ENCODE data around the gene IL12RB2.
"Not testable (repeated sequence)": the region's sequence is repeated elsewhere in the genome, so short reads cannot be mapped to it uniquely, and the experiment has no call there.

IL12RB2 gene

DNA sequence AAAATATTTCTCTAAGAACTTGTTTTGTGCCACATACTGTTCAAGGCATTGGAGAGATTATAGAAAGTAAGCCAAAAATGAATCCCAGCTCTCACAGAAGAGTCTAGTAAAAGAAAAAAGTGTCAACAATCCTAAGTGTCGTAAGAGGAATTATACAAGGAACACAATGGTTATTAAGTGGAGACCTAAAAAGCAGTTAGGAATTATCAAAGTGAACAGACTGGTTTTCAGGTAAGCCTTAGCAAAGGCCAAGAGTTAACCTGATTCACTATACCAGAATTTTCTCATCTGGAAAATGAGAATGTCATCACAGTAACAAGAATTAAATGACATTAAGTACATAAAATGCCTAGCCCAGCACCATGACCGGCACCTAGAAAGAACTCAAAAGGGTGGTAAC, 106.9 kb downstream of the IL12RB2 start:
- H3K36me3 ChIP-seq (replicated peaks; ENCODE audit: low read depth, low read length) = peaks cover 58% of the 10 kb centered on the region
- no peak overlapping the region for H2AFZ ChIP-seq (ENCODE audit: low read depth, low read length)
- H3K27ac ChIP-seq (ENCODE audit: low read length) = no peak overlapping the region
- no peaks in the 10 kb centered on the region for H3K27me3 ChIP-seq (ENCODE audit: low read depth, low read length)
- TF ChIP-seq, protein P1, sequence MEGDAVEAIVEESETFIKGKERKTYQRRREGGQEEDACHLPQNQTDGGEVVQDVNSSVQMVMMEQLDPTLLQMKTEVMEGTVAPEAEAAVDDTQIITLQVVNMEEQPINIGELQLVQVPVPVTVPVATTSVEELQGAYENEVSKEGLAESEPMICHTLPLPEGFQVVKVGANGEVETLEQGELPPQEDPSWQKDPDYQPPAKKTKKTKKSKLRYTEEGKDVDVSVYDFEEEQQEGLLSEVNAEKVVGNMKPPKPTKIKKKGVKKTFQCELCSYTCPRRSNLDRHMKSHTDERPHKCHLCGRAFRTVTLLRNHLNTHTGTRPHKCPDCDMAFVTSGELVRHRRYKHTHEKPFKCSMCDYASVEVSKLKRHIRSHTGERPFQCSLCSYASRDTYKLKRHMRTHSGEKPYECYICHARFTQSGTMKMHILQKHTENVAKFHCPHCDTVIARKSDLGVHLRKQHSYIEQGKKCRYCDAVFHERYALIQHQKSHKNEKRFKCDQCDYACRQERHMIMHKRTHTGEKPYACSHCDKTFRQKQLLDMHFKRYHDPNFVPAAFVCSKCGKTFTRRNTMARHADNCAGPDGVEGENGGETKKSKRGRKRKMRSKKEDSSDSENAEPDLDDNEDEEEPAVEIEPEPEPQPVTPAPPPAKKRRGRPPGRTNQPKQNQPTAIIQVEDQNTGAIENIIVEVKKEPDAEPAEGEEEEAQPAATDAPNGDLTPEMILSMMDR (IDR thresholded peaks at IDR 0.05; ENCODE audit: low read depth, low read length) = no peak
- no peak for TF ChIP-seq EZH2phosphoT487 (IDR thresholded peaks at IDR 0.05; ENCODE audit: low read depth)
- H4K20me1 ChIP-seq (ENCODE audit: insufficient read depth, low read length) = peaks cover 63% of the 10 kb centered on the region
- H3K4me3 ChIP-seq (ENCODE audit: low read length) = no peak overlapping the region
- H3K9ac ChIP-seq (ENCODE audit: low read length) = no peak overlapping the region
- peaks cover 4% of the 10 kb centered on the region; the same call in 1 of the 2 replicates for H3K4me1 ChIP-seq (ENCODE audit: low read length)
- peaks cover 87% of the 10 kb centered on the region for H3K79me2 ChIP-seq (ENCODE audit: low read length)
- no peaks in the 10 kb centered on the region for H3K9me3 ChIP-seq (ENCODE audit: insufficient read depth, low read length)
- no peak overlapping the region for H3K4me2 ChIP-seq (ENCODE audit: low read length)

DNA sequence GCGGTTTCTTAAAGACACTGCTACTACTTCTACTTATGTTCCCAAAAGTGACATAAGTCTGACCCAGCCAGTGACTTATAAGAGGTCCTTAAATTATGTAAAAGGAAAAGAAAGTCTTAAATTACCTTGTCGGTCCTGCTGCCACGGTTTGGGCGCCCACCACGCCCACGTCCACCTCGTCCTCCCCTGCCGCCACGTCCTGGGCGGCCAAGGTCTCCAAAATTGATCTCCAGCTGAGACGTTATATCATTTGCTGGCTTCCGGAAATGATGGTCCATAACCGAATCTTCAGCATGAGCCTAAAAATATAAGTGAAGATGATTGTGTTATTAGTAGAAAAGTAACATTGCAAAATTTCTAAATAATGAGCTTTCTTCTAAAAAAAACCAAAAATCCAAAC, 107.4 kb downstream of the IL12RB2 start:
- H3K27ac ChIP-seq (ENCODE audit: low read length) = no peak overlapping the region
- H2AFZ ChIP-seq (ENCODE audit: low read depth, low read length) = no peak overlapping the region
- no peak overlapping the region for H3K4me3 ChIP-seq (ENCODE audit: low read length)
- TF ChIP-seq, protein P1 (IDR thresholded peaks at IDR 0.05; ENCODE audit: low read depth, low read length) = no peak
- no peak for TF ChIP-seq EZH2phosphoT487 (IDR thresholded peaks at IDR 0.05; ENCODE audit: low read depth)
- H3K9ac ChIP-seq (ENCODE audit: low read length) = no peak overlapping the region
- peaks cover 87% of the 10 kb centered on the region for H3K79me2 ChIP-seq (ENCODE audit: low read length)
- H3K36me3 ChIP-seq (replicated peaks; ENCODE audit: low read depth, low read length) = peaks cover 56% of the 10 kb centered on the region
- no peaks in the 10 kb centered on the region for H3K27me3 ChIP-seq (ENCODE audit: low read depth, low read length)
- peaks cover 4% of the 10 kb centered on the region; the same call in 1 of the 2 replicates for H3K4me1 ChIP-seq (ENCODE audit: low read length)
- H4K20me1 ChIP-seq (ENCODE audit: insufficient read depth, low read length) = peaks cover 64% of the 10 kb centered on the region
- H3K4me2 ChIP-seq (ENCODE audit: low read length) = no peak overlapping the region
- no peaks in the 10 kb centered on the region for H3K9me3 ChIP-seq (ENCODE audit: insufficient read depth, low read length)

DNA sequence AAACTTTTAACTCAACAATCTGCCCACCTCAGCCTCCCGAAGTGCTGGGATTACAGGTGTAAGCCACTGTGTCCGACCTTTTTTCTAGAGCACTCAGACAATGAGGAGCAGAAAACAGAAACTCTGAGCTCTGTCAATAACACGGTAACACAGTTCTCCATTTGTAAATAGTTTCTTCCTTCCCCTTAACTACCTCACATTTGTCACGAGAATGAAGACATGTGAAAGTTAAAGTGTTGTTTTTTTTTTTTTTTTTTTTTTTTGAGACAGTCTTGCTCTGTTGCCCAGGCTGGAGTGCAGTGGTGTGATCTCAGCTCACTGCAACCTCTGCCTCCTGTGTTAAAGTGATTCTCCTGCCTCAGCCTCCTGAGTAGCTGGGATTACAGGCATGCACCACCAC, 110.1 kb downstream of the IL12RB2 start:
- not testable (repeated sequence) for H3K4me1 ChIP-seq (ENCODE audit: low read length); H3K4me2 ChIP-seq (ENCODE audit: low read length); H3K4me3 ChIP-seq (ENCODE audit: low read length); H3K9me3 ChIP-seq (ENCODE audit: insufficient read depth, low read length); H2AFZ ChIP-seq (ENCODE audit: low read depth, low read length); H3K27me3 ChIP-seq (ENCODE audit: low read depth, low read length); H3K9ac ChIP-seq (ENCODE audit: low read length); H3K27ac ChIP-seq (ENCODE audit: low read length)
- H4K20me1 ChIP-seq (ENCODE audit: insufficient read depth, low read length) = peaks cover 77% of the 10 kb centered on the region
- H3K36me3 ChIP-seq (replicated peaks; ENCODE audit: low read depth, low read length) = peaks cover 64% of the 10 kb centered on the region
- peaks cover 94% of the 10 kb centered on the region for H3K79me2 ChIP-seq (ENCODE audit: low read length)

DNA sequence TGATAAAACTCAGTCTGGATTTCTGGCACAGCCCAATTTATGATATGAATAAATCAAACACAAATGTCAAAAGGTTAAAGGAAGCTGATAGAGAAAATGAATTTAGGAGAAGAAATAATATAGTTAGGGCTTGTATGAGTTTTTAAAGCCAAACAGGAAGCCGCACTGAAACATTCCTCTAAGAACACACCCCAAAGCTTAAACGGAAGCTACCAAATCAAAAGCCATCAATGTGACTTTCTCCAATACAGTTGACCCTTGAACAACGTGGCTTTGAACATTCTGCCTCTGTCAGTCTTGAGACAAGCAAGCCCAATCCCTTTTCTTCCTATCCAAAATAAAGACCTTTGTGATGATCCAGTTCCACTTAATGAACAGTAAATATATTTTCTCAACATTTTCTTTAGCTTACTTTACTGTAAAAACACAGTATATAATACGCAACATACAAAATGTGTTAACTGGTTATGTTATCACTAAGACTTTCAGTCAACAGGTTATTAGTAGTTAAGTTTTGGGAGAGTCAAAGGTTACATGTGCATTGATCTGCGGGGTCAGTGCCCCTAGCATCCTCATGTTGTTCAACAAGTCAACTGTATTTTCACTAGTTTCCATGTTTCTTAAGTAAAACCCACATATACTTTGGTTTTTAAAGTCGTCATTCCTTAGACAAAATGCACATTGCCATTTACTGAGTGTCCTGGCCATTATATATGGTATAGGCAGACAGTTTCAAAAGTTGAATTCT, 111.3 kb downstream of the IL12RB2 start:
- no peak for TF ChIP-seq EZH2phosphoT487 (IDR thresholded peaks at IDR 0.05; ENCODE audit: low read depth)
- TF ChIP-seq, protein P1 (IDR thresholded peaks at IDR 0.05; ENCODE audit: low read depth, low read length) = no peak
- H3K36me3 ChIP-seq (replicated peaks; ENCODE audit: low read depth, low read length) = peaks cover 60% of the 10 kb centered on the region
- no peak overlapping the region for H3K27ac ChIP-seq (ENCODE audit: low read length)
- H3K4me2 ChIP-seq (ENCODE audit: low read length) = no peak overlapping the region
- no peak overlapping the region for H3K4me3 ChIP-seq (ENCODE audit: low read length)
- H3K79me2 ChIP-seq (ENCODE audit: low read length) = peaks cover 99% of the 10 kb centered on the region
- H4K20me1 ChIP-seq (ENCODE audit: insufficient read depth, low read length) = peaks cover 81% of the 10 kb centered on the region
- no peaks in the 10 kb centered on the region; the same call in 1 of the 2 replicates for H3K4me1 ChIP-seq (ENCODE audit: low read length)
- H2AFZ ChIP-seq (ENCODE audit: low read depth, low read length) = no peak overlapping the region
- H3K9me3 ChIP-seq (ENCODE audit: insufficient read depth, low read length) = no peaks in the 10 kb centered on the region
- no peaks in the 10 kb centered on the region for H3K27me3 ChIP-seq (ENCODE audit: low read depth, low read length)
- H3K9ac ChIP-seq (ENCODE audit: low read length) = no peak overlapping the region
